ENCODE data around the gene FBXL4.
A peak's percentile ranks its signal among the peaks of the same experiment; 100 is the strongest.

FBXL4 gene

GRCh38 chr6:98927534-98927933, 20.2 kb downstream of the FBXL4 start:
- peaks cover 0 to 2% of the 10 kb centered on the region in 2 donors for H3K9me3 ChIP-seq (replicated peaks in 1 of 2; ENCODE audit: control insufficient read depth in 2 of 2, insufficient read depth in 1 of 2, low read depth in 1 of 2, low read length in 2 of 2)
- no peak overlapping the region for H3K4me3 ChIP-seq (ENCODE audit: low read length in 2 of 2)
- no peak overlapping the region for H3K23ac ChIP-seq (ENCODE audit: low read depth, low read length, poor library complexity)
- H3K4me2 ChIP-seq (ENCODE audit: insufficient read depth, low read length, poor library complexity, severe bottlenecking) = no peak overlapping the region
- H3K27ac ChIP-seq (replicated peaks; ENCODE audit: low read length) = no peak overlapping the region
- H3K36me3 ChIP-seq (replicated peaks in 1 of 2; ENCODE audit: control insufficient read depth in 2 of 2, insufficient read depth in 2 of 2, low read length in 2 of 2) = peaks cover 3 to 37% of the 10 kb centered on the region in 2 donors
- no peak overlapping the region for H2BK12ac ChIP-seq (ENCODE audit: low read length)
- H2AK5ac ChIP-seq (ENCODE audit: low read depth, low read length) = no peak overlapping the region
- no peaks in the 10 kb centered on the region for H3K79me1 ChIP-seq (ENCODE audit: low read depth, low read length)
- H4K91ac ChIP-seq (ENCODE audit: low read depth, low read length, poor library complexity) = no peak overlapping the region
- H2AFZ ChIP-seq (ENCODE audit: low read length) = no peak overlapping the region
- peaks cover 0 to 1% of the 10 kb centered on the region in 2 donors for H3K4me1 ChIP-seq (ENCODE audit: control insufficient read depth in 2 of 2, insufficient read depth in 1 of 2, low read depth in 1 of 2, low read length in 2 of 2)
- H3K18ac ChIP-seq (ENCODE audit: low read length) = no peak overlapping the region
- H2BK120ac ChIP-seq (ENCODE audit: low read depth, low read length) = no peak overlapping the region
- no peak overlapping the region for H2BK5ac ChIP-seq (ENCODE audit: low read length)
- no peak overlapping the region for H3K4ac ChIP-seq (ENCODE audit: low read length)
- H3K27me3 ChIP-seq (ENCODE audit: control insufficient read depth in 3 of 3, insufficient read depth in 3 of 3, low read depth in 1 of 3, low read length in 3 of 3) = no peaks in the 10 kb centered on the region
- H3K9ac ChIP-seq (ENCODE audit: low read depth, low read length, poor library complexity) = no peak overlapping the region
- no peak overlapping the region for H2BK15ac ChIP-seq (ENCODE audit: low read length)
- no peak overlapping the region for H4K8ac ChIP-seq (ENCODE audit: low read depth, low read length)
- H3K14ac ChIP-seq (ENCODE audit: low read length) = no peak overlapping the region
- no peak for DNase-seq (ENCODE audit: low spot score)

GRCh38 chr6:98925831-98926230, 21.9 kb downstream of the FBXL4 start:
- no peak for DNase-seq (ENCODE audit: low spot score)
- no peak overlapping the region for H2AFZ ChIP-seq (ENCODE audit: low read length)

GRCh38 chr6:98924647-98925046, 23.1 kb downstream of the FBXL4 start:
- Histone ChIP-seq H3K4ac (ENCODE audit: low read length) (no peak overlapping the region), H3K36me3 (replicated peaks in 1 of 2; ENCODE audit: control insufficient read depth in 2 of 2, insufficient read depth in 2 of 2, low read length in 2 of 2) (peaks cover 3 to 33% of the 10 kb centered on the region in 2 donors), H3K23ac (ENCODE audit: low read depth, low read length, poor library complexity) (no peak overlapping the region), H2AFZ (ENCODE audit: low read length) (no peak overlapping the region), H2AK5ac (ENCODE audit: low read depth, low read length) (no peak overlapping the region), H3K79me1 (ENCODE audit: low read depth, low read length) (no peaks in the 10 kb centered on the region), H4K91ac (ENCODE audit: low read depth, low read length, poor library complexity) (no peak overlapping the region), H3K4me1 (ENCODE audit: control insufficient read depth in 2 of 2, insufficient read depth in 1 of 2, low read depth in 1 of 2, low read length in 2 of 2) (no peaks in the 10 kb centered on the region), H2BK5ac (ENCODE audit: low read length) (no peak overlapping the region), H3K27ac (replicated peaks; ENCODE audit: low read length) (no peak overlapping the region), H3K9me3 (replicated peaks in 1 of 2; ENCODE audit: control insufficient read depth in 2 of 2, insufficient read depth in 1 of 2, low read depth in 1 of 2, low read length in 2 of 2) (peaks cover 0 to 2% of the 10 kb centered on the region in 2 donors), H2BK12ac (ENCODE audit: low read length) (no peak overlapping the region), H2BK120ac (ENCODE audit: low read depth, low read length) (no peak overlapping the region), H3K4me2 (ENCODE audit: insufficient read depth, low read length, poor library complexity, severe bottlenecking) (no peak overlapping the region), H3K14ac (ENCODE audit: low read length) (no peak overlapping the region), H2BK15ac (ENCODE audit: low read length) (no peak overlapping the region), H3K27me3 (ENCODE audit: control insufficient read depth in 3 of 3, insufficient read depth in 3 of 3, low read depth in 1 of 3, low read length in 3 of 3) (no peaks in the 10 kb centered on the region), H3K18ac (ENCODE audit: low read length) (no peak overlapping the region), H4K8ac (ENCODE audit: low read depth, low read length) (no peak overlapping the region), H3K4me3 (ENCODE audit: low read length in 2 of 2) (no peak overlapping the region), H3K9ac (ENCODE audit: low read depth, low read length, poor library complexity) (peak overlapping the region; percentile 44)
- no peak for DNase-seq (ENCODE audit: low spot score)
- WGBS, 2 donors (ENCODE audit: extremely low coverage in 2 of 2, insufficient read length in 2 of 2, insufficient replicate concordance in 1 of 2) = no CpG with 5 or more reads among the region's 6 CpGs

More at GRCh38 chr6:98925831-98926230, 21.9 kb downstream of the FBXL4 start:
- Histone ChIP-seq H2AK5ac (ENCODE audit: low read depth, low read length) (no peak overlapping the region), H2BK120ac (ENCODE audit: low read depth, low read length) (no peak overlapping the region), H3K14ac (ENCODE audit: low read length) (no peak overlapping the region), H3K9me3 (replicated peaks in 1 of 2; ENCODE audit: control insufficient read depth in 2 of 2, insufficient read depth in 1 of 2, low read depth in 1 of 2, low read length in 2 of 2) (peaks cover 0 to 2% of the 10 kb centered on the region in 2 donors), H2BK12ac (ENCODE audit: low read length) (no peak overlapping the region), H2BK5ac (ENCODE audit: low read length) (no peak overlapping the region), H3K18ac (ENCODE audit: low read length) (no peak overlapping the region), H3K79me1 (ENCODE audit: low read depth, low read length) (no peaks in the 10 kb centered on the region), H3K4me3 (ENCODE audit: low read length in 2 of 2) (no peak overlapping the region), H3K4me2 (ENCODE audit: insufficient read depth, low read length, poor library complexity, severe bottlenecking) (no peak overlapping the region), H3K23ac (ENCODE audit: low read depth, low read length, poor library complexity) (no peak overlapping the region), H3K4me1 (ENCODE audit: control insufficient read depth in 2 of 2, insufficient read depth in 1 of 2, low read depth in 1 of 2, low read length in 2 of 2) (no peaks in the 10 kb centered on the region), H3K27me3 (ENCODE audit: control insufficient read depth in 3 of 3, insufficient read depth in 3 of 3, low read depth in 1 of 3, low read length in 3 of 3) (no peaks in the 10 kb centered on the region), H2BK15ac (ENCODE audit: low read length) (no peak overlapping the region), H3K36me3 (replicated peaks in 1 of 2; ENCODE audit: control insufficient read depth in 2 of 2, insufficient read depth in 2 of 2, low read length in 2 of 2) (peaks cover 3 to 35% of the 10 kb centered on the region in 2 donors), H4K8ac (ENCODE audit: low read depth, low read length) (no peak overlapping the region), H4K91ac (ENCODE audit: low read depth, low read length, poor library complexity) (no peak overlapping the region), H3K4ac (ENCODE audit: low read length) (no peak overlapping the region), H3K9ac (ENCODE audit: low read depth, low read length, poor library complexity) (no peak overlapping the region), H3K27ac (replicated peaks; ENCODE audit: low read length) (no peak overlapping the region)
- no CpG with 5 or more reads among the region's 5 CpGs for WGBS, 2 donors (ENCODE audit: extremely low coverage in 2 of 2, insufficient read length in 2 of 2, insufficient replicate concordance in 1 of 2)

GRCh38 chr6:98920904-98921431, 26.8 kb downstream of the FBXL4 start:
- H4K91ac ChIP-seq (ENCODE audit: low read depth, low read length, poor library complexity) = no peak overlapping the region
- no peak overlapping the region for H2BK15ac ChIP-seq (ENCODE audit: low read length)
- DNase-seq (ENCODE audit: low spot score) = no peak
- H3K79me1 ChIP-seq (ENCODE audit: low read depth, low read length) = no peaks in the 10 kb centered on the region
- H3K9ac ChIP-seq (ENCODE audit: low read depth, low read length, poor library complexity) = no peak overlapping the region
- no peak overlapping the region for H2AFZ ChIP-seq (ENCODE audit: low read length)
- H3K4me3 ChIP-seq (ENCODE audit: low read length in 2 of 2) = no peak overlapping the region
- H2AK5ac ChIP-seq (ENCODE audit: low read depth, low read length) = no peak overlapping the region
- H3K23ac ChIP-seq (ENCODE audit: low read depth, low read length, poor library complexity) = no peak overlapping the region
- no peaks in the 10 kb centered on the region for H3K4me1 ChIP-seq (ENCODE audit: control insufficient read depth in 2 of 2, insufficient read depth in 1 of 2, low read depth in 1 of 2, low read length in 2 of 2)
- no peak overlapping the region for H3K4me2 ChIP-seq (ENCODE audit: insufficient read depth, low read length, poor library complexity, severe bottlenecking)
- no peak overlapping the region for H2BK12ac ChIP-seq (ENCODE audit: low read length)
- no peak overlapping the region for H3K14ac ChIP-seq (ENCODE audit: low read length)
- H4K8ac ChIP-seq (ENCODE audit: low read depth, low read length) = no peak overlapping the region
- no peak overlapping the region for H3K27ac ChIP-seq (replicated peaks; ENCODE audit: low read length)
- H3K4ac ChIP-seq (ENCODE audit: low read length) = no peak overlapping the region
- H3K27me3 ChIP-seq (ENCODE audit: control insufficient read depth in 3 of 3, insufficient read depth in 3 of 3, low read depth in 1 of 3, low read length in 3 of 3) = no peaks in the 10 kb centered on the region
- peaks cover 0 to 19% of the 10 kb centered on the region in 2 donors for H3K36me3 ChIP-seq (replicated peaks in 1 of 2; ENCODE audit: control insufficient read depth in 2 of 2, insufficient read depth in 2 of 2, low read length in 2 of 2)
- no peak overlapping the region for H2BK120ac ChIP-seq (ENCODE audit: low read depth, low read length)
- H3K9me3 ChIP-seq (replicated peaks in 1 of 2; ENCODE audit: control insufficient read depth in 2 of 2, insufficient read depth in 1 of 2, low read depth in 1 of 2, low read length in 2 of 2) = no peaks in the 10 kb centered on the region
- no peak overlapping the region for H2BK5ac ChIP-seq (ENCODE audit: low read length)
- H3K18ac ChIP-seq (ENCODE audit: low read length) = no peak overlapping the region
